Right lobe of liver (tissue), 6 donors: ENCODE data around the gene XRCC4. TPM values are rescaled to one million over a fixed set of nuclear protein-coding genes. Genes with fewer than 3 reads are reported as not detected.
"Not testable (repeated sequence)": the region's sequence is repeated elsewhere in the genome, so short reads cannot be mapped to it uniquely, and the experiment has no call there.

Experiments used
- ATAC-seq, 4 donors: fragments of 200-7000 bp; cut with Tn5 transposase; one replicate each; pipeline ENCODE4 v1.9.1; 2020; ENCODE audit warnings: mild to moderate bottlenecking in 4 of 4, moderate library complexity in 4 of 4
- DNase-seq, 3 donors: peaks; one replicate each; pipeline ENCODE4 v3.0.0-alpha.2; 2020
- H3K27ac ChIP-seq, 3 donors: fragments of 200-600 bp; one replicate each; pipeline ENCODE4 v1.8.0; 2022
- H3K27me3 ChIP-seq, 2 donors: fragments of 200-600 bp; one replicate each; pipeline ENCODE4 v1.8.0; 2022
- H3K36me3 ChIP-seq, 4 donors: fragments of 200-600 bp; sonication (generic) in 1 of 4; one replicate each; pipeline versions ENCODE4 v1.5.1 to v1.8.0; 2017 to 2022; ENCODE audit warnings: control low read depth in 1 of 4
- H3K4me1 ChIP-seq, 4 donors: fragments of 200-600 bp; sonication (generic) in 1 of 4; one replicate each; pipeline versions ENCODE4 v1.5.1 to v1.8.0; 2017 to 2022; ENCODE audit warnings: control low read depth in 1 of 4
- H3K4me3 ChIP-seq, 3 donors: fragments of 200-600 bp; one replicate each; pipeline ENCODE4 v1.8.0; 2022
- H3K9me3 ChIP-seq, 4 donors: fragments of 200-600 bp; sonication (generic) in 1 of 4; one replicate each; pipeline versions ENCODE4 v1.5.1 to v1.8.0; 2017 to 2022; ENCODE audit warnings: control low read depth in 1 of 4
- POLR2A ChIP-seq: fragments of 450-650 bp; IDR thresholded peaks from one replicate; pipeline ENCODE4 v1.6.1; 2017; ENCODE audit warnings: antibody characterized with exemption, mild to moderate bottlenecking
- WGBS: methylation state at CpG from one replicate; pipeline ENCODE4 v1.1.6; 2018; ENCODE audit warnings: low coverage, low lambda C conversion rate; ENCODE audit not compliant: insufficient coverage; ENCODE audit errors: missing lambda C conversion rate; 5-methylcytosine and 5-hydroxymethylcytosine counted together
- intact Hi-C, 2 donors: fragments of 100-400 bp; cut with DNase I; formaldehyde crosslinking; loops; one replicate each; pipeline versions ENCODE4 v1.11.2 to v1.14.1; 2022
- total RNA-seq, 6 experiments: library from RNA; depleted of rRNA in 2 of 6; stranded (reverse); fragments of >200 nt in 2 of 6; fragmentation: NEBNext Ultra II Directional in 3 of 6; extraction: Animal tissue kit (Norgen Biotek cat#: 25700) in 3 of 6; gene quantifications; one replicate each; pipeline versions ENCODE4 v1.1.0 to v1.2.4, GENCODE V29; 2016 to 2023
- TF ChIP-seq, protein P1 (sequence below), 4 donors: fragments of 200-600 bp in 3 of 4; fragments of 450-650 bp in 1 of 4; IDR thresholded peaks; one replicate each; pipeline versions ENCODE4 v1.5.1 to v1.8.0; 2016 to 2022; ENCODE audit warnings: antibody characterized with exemption in 4 of 4, mild to moderate bottlenecking in 2 of 4
- donor health status: DM: no; HTN: yes; CAD: no.
- donor health status: DM: no; HTN: no; CAD: no.
- donor health status: DM: no; HTN: no; CAD: no.
- donor health status: DM: no; HTN: yes; CAD: no.
- donor health status: DM: no; HTN: yes; CAD: no.

The XRCC4 gene
- total RNA-seq, 6 experiments from 2014 or later = 1.6 to 4.8 (median 2.5) TPM

DNA sequence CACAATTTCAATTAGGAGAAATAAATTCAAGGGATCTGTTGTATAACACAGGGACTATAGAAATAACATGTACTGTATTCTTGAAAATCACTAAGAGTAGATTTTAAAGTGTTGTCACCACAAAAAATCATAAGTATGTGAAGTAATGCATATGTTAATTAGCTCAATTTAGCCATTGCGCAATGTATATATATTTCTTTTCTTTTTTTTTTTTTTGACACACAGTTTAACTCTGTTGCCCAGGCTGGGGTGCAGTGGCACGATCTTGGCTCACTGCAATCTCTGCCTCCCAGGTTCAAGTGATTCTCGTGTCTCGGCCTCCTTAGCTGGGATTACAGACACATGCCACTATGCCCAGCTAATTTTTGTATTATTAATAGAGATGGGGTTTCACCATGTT is 70.2 kb downstream of the XRCC4 start:
- intact Hi-C loops = no loop called here
- no peak for ATAC-seq
- Histone ChIP-seq H3K27me3 (no peaks in the 10 kb centered on the region), H3K4me1 (no peaks in the 10 kb centered on the region), H3K9me3 (no peaks in the 10 kb centered on the region), H3K36me3 (no peaks in the 10 kb centered on the region), H3K27ac (no peak overlapping the region), H3K4me3 (no peak overlapping the region)
- 94% methylated on average over 4 of the region's 4 CpGs for WGBS
- no peak for TF ChIP-seq POLR2A
- TF ChIP-seq, protein P1, sequence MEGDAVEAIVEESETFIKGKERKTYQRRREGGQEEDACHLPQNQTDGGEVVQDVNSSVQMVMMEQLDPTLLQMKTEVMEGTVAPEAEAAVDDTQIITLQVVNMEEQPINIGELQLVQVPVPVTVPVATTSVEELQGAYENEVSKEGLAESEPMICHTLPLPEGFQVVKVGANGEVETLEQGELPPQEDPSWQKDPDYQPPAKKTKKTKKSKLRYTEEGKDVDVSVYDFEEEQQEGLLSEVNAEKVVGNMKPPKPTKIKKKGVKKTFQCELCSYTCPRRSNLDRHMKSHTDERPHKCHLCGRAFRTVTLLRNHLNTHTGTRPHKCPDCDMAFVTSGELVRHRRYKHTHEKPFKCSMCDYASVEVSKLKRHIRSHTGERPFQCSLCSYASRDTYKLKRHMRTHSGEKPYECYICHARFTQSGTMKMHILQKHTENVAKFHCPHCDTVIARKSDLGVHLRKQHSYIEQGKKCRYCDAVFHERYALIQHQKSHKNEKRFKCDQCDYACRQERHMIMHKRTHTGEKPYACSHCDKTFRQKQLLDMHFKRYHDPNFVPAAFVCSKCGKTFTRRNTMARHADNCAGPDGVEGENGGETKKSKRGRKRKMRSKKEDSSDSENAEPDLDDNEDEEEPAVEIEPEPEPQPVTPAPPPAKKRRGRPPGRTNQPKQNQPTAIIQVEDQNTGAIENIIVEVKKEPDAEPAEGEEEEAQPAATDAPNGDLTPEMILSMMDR (IDR thresholded peaks at IDR 0.05) = no peak
- DNase-seq = no peak

DNA sequence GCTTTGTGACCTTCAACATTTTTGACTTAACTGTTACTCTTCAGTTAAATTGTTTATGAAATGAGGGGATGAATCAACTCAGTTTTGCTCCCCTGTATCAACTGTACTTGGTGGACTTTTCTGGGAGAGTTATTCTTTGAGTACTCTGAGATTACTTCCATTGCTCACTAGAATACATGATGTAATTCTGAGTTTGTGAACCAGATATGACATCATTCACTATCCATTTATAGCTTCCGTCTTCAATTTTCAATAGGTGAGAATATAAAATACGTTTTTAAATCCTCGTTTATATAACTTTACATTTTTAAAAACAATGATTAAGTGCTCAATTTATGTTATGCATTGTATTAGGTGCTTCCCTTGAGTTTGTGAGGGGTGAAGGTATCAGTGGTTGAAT is 71.0 kb downstream of the XRCC4 start:
- no peak overlapping the region for H3K27ac ChIP-seq
- H3K4me3 ChIP-seq = no peak overlapping the region
- WGBS = 94% methylated on average over 3 of the region's 3 CpGs
- DNase-seq (no peak), ATAC-seq (no peak)
- intact Hi-C loops = no loop called here
- H3K9me3 ChIP-seq = no peaks in the 10 kb centered on the region
- TF ChIP-seq, protein P1 (IDR thresholded peaks at IDR 0.05) = no peak
- no peak for TF ChIP-seq POLR2A
- no peaks in the 10 kb centered on the region for H3K36me3 ChIP-seq
- H3K4me1 ChIP-seq = no peaks in the 10 kb centered on the region
- no peaks in the 10 kb centered on the region for H3K27me3 ChIP-seq

DNA sequence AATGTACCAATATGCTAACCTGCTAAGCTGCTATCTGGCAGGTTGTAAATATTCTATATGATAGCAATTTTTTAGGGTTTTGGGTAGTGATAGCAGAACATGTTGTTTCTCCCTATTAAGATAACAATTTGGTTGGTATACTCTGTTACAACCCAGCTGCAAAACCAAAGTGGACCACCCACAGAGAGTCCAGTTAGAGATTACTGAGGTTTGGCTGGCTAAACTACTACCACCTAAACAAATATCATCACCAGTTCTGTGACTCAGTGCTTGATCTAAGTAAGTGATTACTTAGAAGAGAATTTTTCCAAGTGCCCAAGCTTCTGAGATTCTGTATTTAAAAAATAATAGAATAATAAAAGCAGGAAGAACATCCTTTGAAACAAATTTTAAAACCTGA is 72.3 kb downstream of the XRCC4 start:
- H3K4me1 ChIP-seq = no peaks in the 10 kb centered on the region
- no peaks in the 10 kb centered on the region for H3K9me3 ChIP-seq
- no peaks in the 10 kb centered on the region for H3K36me3 ChIP-seq
- H3K27ac ChIP-seq = no peak overlapping the region
- no peak for DNase-seq
- intact Hi-C loops = no loop called here
- H3K4me3 ChIP-seq = no peak overlapping the region
- no peaks in the 10 kb centered on the region for H3K27me3 ChIP-seq
- TF ChIP-seq, protein P1 (IDR thresholded peaks at IDR 0.05) = no peak
- TF ChIP-seq POLR2A = no peak
- ATAC-seq = no peak

DNA sequence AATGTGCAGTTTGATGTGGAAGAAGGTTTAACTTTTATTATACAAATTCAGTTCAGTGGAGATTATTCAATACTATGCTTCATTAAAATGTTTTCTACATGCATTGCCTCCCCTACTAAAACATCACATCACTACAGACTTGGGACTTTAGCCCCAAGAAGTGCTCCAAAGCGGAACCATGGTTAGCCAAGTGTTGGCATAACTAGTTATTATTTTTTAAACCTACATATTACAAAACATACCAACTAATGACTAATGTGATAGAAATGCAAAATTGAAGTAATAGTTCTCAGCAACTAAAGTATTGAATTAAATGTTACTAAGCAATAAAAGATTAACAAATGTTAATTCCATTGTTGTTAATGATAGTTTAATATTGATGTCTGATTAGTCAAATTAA is 74.5 kb downstream of the XRCC4 start:
- TF ChIP-seq, protein P1 (IDR thresholded peaks at IDR 0.05) = no peak
- TF ChIP-seq POLR2A = no peak

DNA sequence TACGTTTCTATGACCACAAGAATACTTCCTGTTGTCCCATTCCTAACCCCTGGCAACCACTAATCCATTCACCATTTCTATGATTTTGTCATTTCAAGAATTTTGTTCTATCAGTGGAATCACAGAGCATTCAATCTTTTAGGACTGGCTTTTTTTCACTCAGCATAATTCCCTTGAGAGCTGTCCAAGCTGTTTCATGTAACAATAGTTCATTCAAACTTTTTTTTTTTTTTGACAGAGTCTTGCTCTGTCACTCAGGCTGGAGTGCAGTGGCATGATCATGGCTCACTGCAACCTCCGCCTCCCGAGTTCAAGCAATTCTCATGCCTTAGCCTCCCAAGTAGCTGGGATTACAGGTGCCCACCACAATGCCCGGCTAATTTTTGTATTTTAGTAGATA is 75.6 kb downstream of the XRCC4 start:
- H3K4me1 ChIP-seq, H3K9me3 ChIP-seq, H3K27me3 ChIP-seq, ATAC-seq, intact Hi-C loops, H3K4me3 ChIP-seq, H3K27ac ChIP-seq, DNase-seq, H3K36me3 ChIP-seq: not testable (repeated sequence)
- WGBS = 85% methylated on average over 4 of the region's 4 CpGs

More for the DNA sequence above, 74.5 kb downstream of the XRCC4 start:
- intact Hi-C loops = no loop called here
- ATAC-seq (no peak), DNase-seq (no peak)
- Histone ChIP-seq H3K4me3 (no peak overlapping the region), H3K4me1 (no peaks in the 10 kb centered on the region), H3K9me3 (no peaks in the 10 kb centered on the region), H3K27me3 (no peaks in the 10 kb centered on the region), H3K27ac (no peak overlapping the region), H3K36me3 (no peaks in the 10 kb centered on the region)
- 83% methylated on average over 1 of the region's 1 CpG for WGBS
